Sigmoid colon (tissue), 3 donors: ENCODE data around the gene CSNK1A1.

ENCODE experiments used
- CTCF ChIP-seq, 4 experiments: fragments of 450-650 bp in 3 of 4; fragments of 200-600 bp in 1 of 4; IDR thresholded peaks; one replicate each; pipeline ENCODE4 v1.5.1; 2016 to 2019; ENCODE audit warnings: antibody characterized with exemption in 4 of 4, mild to moderate bottlenecking in 3 of 4, moderate library complexity in 2 of 4
- POLR2A ChIP-seq, 2 donors: fragments of 450-650 bp; IDR thresholded peaks; one replicate each; pipeline ENCODE4 v1.6.1; 2016; ENCODE audit warnings: antibody characterized with exemption in 2 of 2, mild to moderate bottlenecking in 2 of 2, moderate library complexity in 2 of 2

GRCh38 chr5:149599375-149599774, 48.1 kb upstream of the CSNK1A1 start:
- TF ChIP-seq CTCF (IDR thresholded peaks at IDR 0.05) (no peak), POLR2A (IDR thresholded peaks at IDR 0.05) (no peak)
